ENCODE data around the gene ANXA4.

GRCh38 chr2:69863298-69863697, 121.4 kb downstream of the ANXA4 start:
- no peak for TF ChIP-seq FOXM1 (IDR thresholded peaks at IDR 0.05; ENCODE audit: borderline replicate concordance)
- no peak for TF ChIP-seq CTBP1 (IDR thresholded peaks at IDR 0.05; ENCODE audit: borderline replicate concordance)
- TF ChIP-seq BHLHE40 (IDR thresholded peaks at IDR 0.05; ENCODE audit: borderline replicate concordance): no peak
- no peak for TF ChIP-seq ARNT (IDR thresholded peaks at IDR 0.05)
- no peak for TF ChIP-seq TARDBP (IDR thresholded peaks at IDR 0.05)

Data from HEK293T (cell line).